Upper lobe of left lung (tissue), 6 donors: ENCODE measurements around the gene ALOX12B. TPM values are rescaled to one million over a fixed set of nuclear protein-coding genes. Genes with fewer than 3 reads are reported as not detected.

ENCODE experiments used
- ATAC-seq, 2 donors: fragments of 200-7000 bp; cut with Tn5 transposase; one replicate each; pipeline ENCODE4 v1.9.1; 2022; ENCODE audit warnings: mild to moderate bottlenecking in 2 of 2, moderate library complexity in 2 of 2; ENCODE audit not compliant: low FRiP score in 2 of 2
- DNase-seq, 2 donors: peaks; one replicate each; pipeline ENCODE4 v3.0.0-alpha.2; 2019 to 2020
- H3K27ac ChIP-seq, 4 donors: fragments of 200-600 bp; sonication (generic); one replicate each; pipeline ENCODE4 v1.5.1; 2016 to 2019
- H3K27me3 ChIP-seq, 4 donors: fragments of 200-600 bp; sonication (generic); one replicate each; pipeline ENCODE4 v1.5.1; 2017 to 2019
- H3K36me3 ChIP-seq, 4 donors: fragments of 200-600 bp; sonication (generic); one replicate each; pipeline ENCODE4 v1.5.1; 2016 to 2019
- H3K4me1 ChIP-seq, 4 donors: fragments of 200-600 bp; sonication (generic); one replicate each; pipeline ENCODE4 v1.5.1; 2018 to 2019
- H3K4me3 ChIP-seq, 4 donors: fragments of 200-600 bp; sonication (generic); one replicate each; pipeline ENCODE4 v1.5.1; 2017 to 2019; ENCODE audit warnings: mild to moderate bottlenecking in 2 of 4, moderate library complexity in 1 of 4
- H3K9me3 ChIP-seq, 4 donors: fragments of 200-600 bp; sonication (generic); one replicate each; pipeline ENCODE4 v1.5.1; 2018 to 2019
- CTCF ChIP-seq, 6 experiments: fragments of 450-650 bp in 4 of 6; fragments of 200-600 bp in 2 of 6; sonication (generic) in 2 of 6; IDR thresholded peaks; one replicate each; pipeline ENCODE4 v1.5.1; 2016 to 2019; ENCODE audit warnings: antibody characterized with exemption in 6 of 6
- EP300 ChIP-seq, 4 donors: sonication (generic); formaldehyde crosslinking; IDR thresholded peaks; one replicate each; pipeline ENCODE4 v1.5.1; 2017; ENCODE audit warnings: antibody characterized with exemption in 4 of 4, control low read depth in 2 of 4
- POLR2A ChIP-seq, 4 donors: fragments of 450-650 bp; IDR thresholded peaks; one replicate each; pipeline ENCODE4 v1.5.1; 2016 to 2017; ENCODE audit warnings: antibody characterized with exemption in 4 of 4, mild to moderate bottlenecking in 2 of 4
- POLR2AphosphoS5 ChIP-seq, 2 donors: sonication (generic); formaldehyde crosslinking; IDR thresholded peaks; one replicate each; pipeline ENCODE4 v1.5.1; 2017; ENCODE audit warnings: antibody characterized with exemption in 2 of 2
- WGBS, 2 donors: methylation state at CpG; one replicate each; pipeline ENCODE4 v1.1.5; 2017 to 2018; 5-methylcytosine and 5-hydroxymethylcytosine counted together
- total RNA-seq, 6 donors: library from RNA; depleted of rRNA in 4 of 6; stranded (reverse); fragments of >200 nt in 4 of 6; gene quantifications; one replicate each; pipeline versions ENCODE4 v1.1.0 to v1.2.1, GENCODE V29; 2016 to 2021
- donor health status: DM: no; HTN: no; CAD: no; lungs with moderate emphysema.
- donor health status: DM: no; HTN: yes; CAD: no; lungs with severe emphysema.

Gene ALOX12B
- total RNA-seq, 6 donors from 2014 or later: not detected

GRCh38 chr17:8074554-8074953 is 13.0 kb downstream of the ALOX12B start:
- WGBS, 2 donors: 55 to 59% methylated on average over 7 of the region's 7 CpGs
- Histone ChIP-seq H3K4me1 (peaks cover 28 to 31% (median 29%) of the 10 kb centered on the region in 4 donors), H3K9me3 (no peaks in the 10 kb centered on the region), H3K4me3 (no peak overlapping the region), H3K27ac (no peak overlapping the region), H3K36me3 (no peaks in the 10 kb centered on the region), H3K27me3 (peaks cover 0 to 50% (median 32%) of the 10 kb centered on the region in 4 donors)
- no peak for DNase-seq
- no peak for ATAC-seq
- TF ChIP-seq POLR2AphosphoS5 (IDR thresholded peaks at IDR 0.05) (no peak), EP300 (IDR thresholded peaks at IDR 0.05) (no peak), CTCF (IDR thresholded peaks at IDR 0.05) (no peak), POLR2A (IDR thresholded peaks at IDR 0.05) (no peak)

GRCh38 chr17:8073627-8074484 is 13.7 kb downstream of the ALOX12B start:
- no peak overlapping the region for H3K4me3 ChIP-seq
- H3K9me3 ChIP-seq: no peaks in the 10 kb centered on the region
- no peak overlapping the region for H3K27ac ChIP-seq
- peak; percentile 75 to 93 for DNase-seq
- peak; percentile 75 to 77 for ATAC-seq
- 10 to 15% methylated on average over 13 to 27 of the region's 28 CpGs for WGBS, 2 donors
- TF ChIP-seq CTCF (IDR thresholded peaks at IDR 0.05) (peak; percentile 75 to 91 (median 82)), EP300 (IDR thresholded peaks at IDR 0.05) (no peak)
- no peaks in the 10 kb centered on the region for H3K36me3 ChIP-seq
- peaks cover 0 to 44% (median 29%) of the 10 kb centered on the region in 4 donors for H3K27me3 ChIP-seq
- peaks cover 28 to 32% (median 31%) of the 10 kb centered on the region in 4 donors for H3K4me1 ChIP-seq

GRCh38 chr17:8072729-8073461 is 14.6 kb downstream of the ALOX12B start:
- TF ChIP-seq CTCF (IDR thresholded peaks at IDR 0.05): no peak
- TF ChIP-seq POLR2AphosphoS5 (IDR thresholded peaks at IDR 0.05): no peak
- no peak for TF ChIP-seq EP300 (IDR thresholded peaks at IDR 0.05)
- no peak for TF ChIP-seq POLR2A (IDR thresholded peaks at IDR 0.05)
- Histone ChIP-seq H3K4me3 (peak overlapping the region in 2 of 4 donors; percentile 0 to 18), H3K36me3 (no peaks in the 10 kb centered on the region), H3K9me3 (no peaks in the 10 kb centered on the region), H3K27me3 (peaks cover 0 to 36% (median 28%) of the 10 kb centered on the region in 4 donors), H3K4me1 (peaks cover 30 to 40% (median 33%) of the 10 kb centered on the region in 4 donors), H3K27ac (no peak overlapping the region)
- 9% methylated on average over 19 to 36 of the region's 40 CpGs for WGBS, 2 donors
- peak in 1 of 2 donors; percentile 15 for ATAC-seq
- no peak for DNase-seq

- DNase-seq: peak in 1 of 2 donors; percentile 84
- peak overlapping the region in 2 of 4 donors; percentile 0 to 18 for H3K4me3 ChIP-seq
- 20 to 31% methylated on average over 27 to 28 of the region's 28 CpGs for WGBS, 2 donors
Measured at GRCh38 chr17:8072341-8072728, 15.2 kb downstream of the ALOX12B start.

More at GRCh38 chr17:8072341-8072728, 15.2 kb downstream of the ALOX12B start:
- no peak for ATAC-seq
- TF ChIP-seq POLR2A (IDR thresholded peaks at IDR 0.05) (no peak), POLR2AphosphoS5 (IDR thresholded peaks at IDR 0.05) (no peak), CTCF (IDR thresholded peaks at IDR 0.05) (no peak), EP300 (IDR thresholded peaks at IDR 0.05) (no peak)
- Histone ChIP-seq H3K27me3 (peaks cover 0 to 34% (median 26%) of the 10 kb centered on the region in 4 donors), H3K9me3 (no peaks in the 10 kb centered on the region), H3K27ac (no peak overlapping the region), H3K36me3 (no peaks in the 10 kb centered on the region), H3K4me1 (peaks cover 30 to 40% (median 33%) of the 10 kb centered on the region in 4 donors)
